HG03175 (cell line): ENCODE measurements around the gene PRKG1.

Experiments used
- ATAC-seq: cut with Tn5 transposase; IDR thresholded peaks from one replicate; pipeline ENCODE4 v1.9.1; 2021; ENCODE audit warnings: mild to moderate bottlenecking, moderate library complexity; ENCODE audit not compliant: unreplicated experiment

PRKG1 gene

GRCh38 chr10:51629934-51630639 is 555.8 kb downstream of the PRKG1 start:
- ATAC-seq: no peak

DNA sequence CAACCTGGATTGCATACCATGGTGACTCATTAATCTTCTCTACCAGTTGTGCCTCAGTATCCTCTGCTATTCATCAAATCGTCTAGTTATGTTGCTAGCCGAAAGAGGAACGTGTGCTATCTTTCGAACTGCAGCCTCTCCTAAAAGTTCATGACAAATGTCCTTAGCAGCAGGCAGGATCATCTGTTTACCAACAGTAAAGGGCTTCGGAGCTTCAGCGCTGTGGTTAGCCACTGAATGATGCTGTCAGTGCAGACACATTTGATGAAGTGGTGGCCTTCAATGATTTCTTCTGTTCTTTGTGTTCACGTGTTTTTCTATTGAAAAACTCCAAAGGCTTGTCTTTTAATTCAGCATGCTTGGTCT is 556.3 kb downstream of the PRKG1 start:
- no peak for ATAC-seq

DNA sequence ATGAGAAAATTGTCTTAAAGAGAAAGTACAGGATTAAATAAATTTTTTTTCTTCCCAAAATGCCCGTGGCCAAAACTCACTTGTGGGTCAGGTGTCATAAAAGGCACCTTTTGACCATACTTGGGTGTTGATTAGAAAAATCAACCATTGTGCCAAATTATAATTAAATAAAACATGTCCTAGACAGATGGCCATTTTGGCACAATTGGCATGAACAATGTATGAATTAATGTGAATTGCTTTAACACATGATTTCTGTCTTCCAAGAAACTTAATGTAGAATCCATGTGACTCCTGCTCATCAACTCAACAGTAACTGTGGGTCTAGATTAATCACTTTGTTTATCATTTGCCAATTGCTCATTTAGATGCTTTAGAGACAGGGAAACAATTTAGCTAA is 561.1 kb downstream of the PRKG1 start:
- ATAC-seq: no peak

GRCh38 chr10:51638211-51638610 is 563.9 kb downstream of the PRKG1 start:
- ATAC-seq: no peak

DNA sequence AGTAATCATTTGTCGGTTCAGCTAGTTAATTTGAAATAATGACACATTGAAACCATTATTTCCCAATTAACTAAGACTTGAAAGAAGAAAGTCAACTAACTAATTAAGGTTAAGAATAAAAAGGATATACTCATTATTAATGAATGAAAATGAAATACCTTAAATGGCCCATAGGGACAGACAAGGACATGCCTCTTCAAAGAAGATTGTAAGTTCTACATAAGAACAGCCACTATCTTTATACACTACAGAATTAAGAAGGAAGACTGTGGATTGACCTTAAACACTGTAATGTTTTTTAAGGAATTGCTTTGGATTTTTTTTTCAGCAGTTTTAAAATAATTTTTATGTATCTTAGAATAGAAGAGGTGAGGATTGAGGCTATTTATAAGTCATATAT is 564.5 kb downstream of the PRKG1 start:
- ATAC-seq: no peak

GRCh38 chr10:51640120-51640819 is 566.0 kb downstream of the PRKG1 start:
- no peak for ATAC-seq

DNA sequence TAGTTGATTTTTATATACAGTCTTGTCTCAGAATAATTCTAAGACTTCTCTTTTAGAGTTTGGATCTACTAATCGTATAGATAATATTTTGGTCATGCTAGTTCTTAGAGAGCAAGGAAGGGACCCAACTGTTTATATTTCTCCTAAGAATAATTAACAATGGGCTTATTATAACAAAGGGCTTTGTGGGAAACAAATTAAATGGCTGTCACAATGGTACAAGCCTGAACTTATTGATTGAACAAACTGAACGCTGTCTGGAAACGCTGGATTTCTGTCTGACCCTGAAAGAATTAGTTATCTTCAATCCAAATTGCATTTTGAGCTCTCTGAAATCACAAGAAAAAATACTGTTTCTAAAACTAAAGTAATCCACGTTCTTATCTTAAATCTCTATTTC is 568.3 kb downstream of the PRKG1 start:
- no peak for ATAC-seq

- no peak for ATAC-seq
Measured at GRCh38 chr10:51643734-51644133, 569.4 kb downstream of the PRKG1 start.

- no peak for ATAC-seq
Measured at GRCh38 chr10:51649064-51649463, 574.8 kb downstream of the PRKG1 start.

DNA sequence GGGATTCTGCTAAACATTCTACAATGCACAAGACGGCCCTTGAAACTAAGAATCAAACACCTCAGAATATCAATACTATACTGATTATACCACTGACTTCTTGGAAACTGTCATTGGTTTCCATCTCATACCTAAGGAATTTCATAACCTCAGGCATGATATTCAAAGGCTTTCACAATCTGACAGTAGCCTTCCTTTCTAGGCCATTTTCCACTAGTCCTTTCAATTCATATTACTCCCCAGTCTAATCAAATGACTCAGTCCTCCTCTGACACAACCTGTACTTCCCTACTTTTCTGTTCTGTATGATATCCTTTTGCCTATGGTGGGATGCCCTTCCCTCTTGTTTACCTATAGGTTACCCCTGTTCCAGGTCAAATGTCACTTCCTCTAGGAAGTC is 576.8 kb downstream of the PRKG1 start:
- ATAC-seq: no peak

DNA sequence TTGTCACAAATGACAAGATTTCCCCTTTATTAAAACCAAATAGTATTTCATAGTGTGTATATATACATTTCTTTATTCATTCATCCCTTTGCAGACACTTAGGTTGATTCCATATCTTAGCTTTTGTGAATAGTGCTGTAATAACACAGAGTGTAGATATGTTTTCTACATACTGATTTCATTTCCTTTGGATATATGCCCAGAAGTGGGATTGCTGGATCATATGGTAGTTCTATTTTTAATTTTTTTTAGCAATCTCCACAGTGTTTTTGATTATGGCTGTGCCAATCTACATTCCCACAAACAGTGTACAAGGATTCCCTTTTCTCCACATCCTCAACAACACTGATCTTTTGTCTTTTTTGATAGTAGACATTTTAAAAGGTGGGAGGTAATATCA is 578.7 kb downstream of the PRKG1 start:
- ATAC-seq: no peak

DNA sequence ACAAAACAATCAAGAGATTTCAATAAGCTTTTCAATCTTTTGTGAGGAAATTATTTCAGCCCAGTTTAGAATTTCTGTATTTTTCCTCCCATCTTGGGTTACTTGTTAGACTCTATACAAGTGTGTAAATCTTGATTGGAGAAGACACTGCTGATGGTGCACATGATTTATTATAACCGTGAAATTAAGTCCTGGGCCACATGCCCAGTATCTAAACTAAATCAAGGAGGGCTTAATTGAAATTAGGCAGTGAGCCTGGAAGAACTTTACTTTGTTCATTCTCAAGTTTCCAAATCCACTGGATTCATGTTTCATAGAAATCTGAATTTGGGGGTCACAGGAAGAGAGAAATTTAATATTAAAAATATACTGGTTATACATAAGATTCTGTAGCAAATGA is 580.6 kb downstream of the PRKG1 start:
- no peak for ATAC-seq

- ATAC-seq: no peak
Measured at GRCh38 chr10:51656503-51656902, 582.2 kb downstream of the PRKG1 start.

- ATAC-seq: no peak
Measured at GRCh38 chr10:51658000-51658399, 583.7 kb downstream of the PRKG1 start.

- no peak for ATAC-seq
Measured at GRCh38 chr10:51659344-51659743, 585.1 kb downstream of the PRKG1 start.

DNA sequence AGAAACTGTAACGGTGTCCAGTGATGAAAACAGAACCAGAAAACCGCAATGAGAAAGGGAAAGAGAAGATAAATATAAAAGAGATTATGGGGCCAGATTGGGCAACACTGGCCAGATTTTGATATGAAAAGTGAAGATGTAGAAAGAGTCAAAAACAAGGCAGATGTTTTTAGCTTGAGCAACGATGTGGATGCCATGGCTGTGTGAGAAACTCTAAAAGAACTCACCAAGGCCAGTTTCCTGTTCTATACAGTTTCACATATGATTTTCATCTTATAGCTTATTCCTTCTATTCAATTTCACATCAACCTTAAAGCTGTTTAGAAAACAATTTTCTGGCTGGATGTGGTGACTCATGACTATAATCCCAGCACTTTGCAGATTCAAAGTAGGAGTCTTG is 588.8 kb downstream of the PRKG1 start:
- ATAC-seq: no peak

DNA sequence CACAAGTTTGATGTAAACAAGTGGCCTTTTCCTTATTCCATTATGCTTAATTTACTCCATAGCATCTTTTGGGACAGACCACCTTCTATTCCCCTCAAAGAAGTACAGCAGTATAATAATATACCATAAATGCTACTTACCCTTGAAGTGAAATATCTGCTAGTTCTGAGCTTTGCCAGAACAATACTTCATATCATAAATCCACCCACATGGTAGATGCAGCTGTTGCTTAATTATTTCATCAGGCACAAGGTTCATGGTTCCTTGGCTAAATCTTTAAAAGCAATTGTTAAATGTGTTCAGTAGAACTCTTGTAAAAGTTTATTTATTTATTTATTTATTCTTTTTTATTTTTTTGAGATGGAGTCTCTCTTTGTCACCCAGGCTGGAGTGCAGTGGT is 592.2 kb downstream of the PRKG1 start:
- no peak for ATAC-seq

- no peak for ATAC-seq
Measured at GRCh38 chr10:51667678-51668335, 593.5 kb downstream of the PRKG1 start.

DNA sequence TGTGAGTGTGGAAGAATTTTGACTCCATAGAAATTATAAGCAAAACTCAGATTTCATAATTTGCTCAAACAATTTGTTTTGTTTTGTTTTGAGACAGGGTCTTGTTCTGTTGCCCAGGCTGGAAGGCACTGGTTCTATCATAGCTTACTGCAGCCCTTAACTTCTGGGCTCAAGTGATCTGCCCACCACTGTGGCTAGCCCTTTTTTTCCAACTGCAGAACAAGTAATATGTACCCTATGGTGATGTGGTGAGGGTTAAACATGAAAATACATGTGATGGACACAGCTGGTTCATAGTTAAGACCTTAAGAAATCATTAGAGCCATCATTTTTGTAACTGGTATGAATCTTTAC is 594.0 kb downstream of the PRKG1 start:
- no peak for ATAC-seq

DNA sequence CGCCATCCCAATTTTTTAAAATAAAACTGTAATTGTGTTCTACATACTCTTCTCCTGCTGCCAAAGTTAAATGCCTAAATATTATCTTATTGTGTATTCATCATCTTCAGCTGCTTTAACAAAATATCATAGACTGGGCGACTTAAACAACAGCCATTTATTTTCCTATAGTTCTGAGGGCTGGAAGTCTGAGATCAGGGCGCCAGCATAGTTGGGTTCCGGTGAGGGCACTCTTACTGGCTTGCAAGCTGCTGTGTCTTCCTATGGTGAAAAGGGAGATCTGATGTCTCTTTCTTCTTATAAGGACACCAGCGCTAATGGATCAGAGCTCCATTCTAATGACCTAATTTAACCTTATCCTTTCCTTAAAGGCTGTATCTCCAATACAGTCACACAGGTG is 594.8 kb downstream of the PRKG1 start:
- ATAC-seq: no peak

- ATAC-seq: no peak
Measured at GRCh38 chr10:51672039-51672535, 597.8 kb downstream of the PRKG1 start.

- ATAC-seq: no peak
Measured at GRCh38 chr10:51675088-51675487, 600.8 kb downstream of the PRKG1 start.
